Activated CD4-positive, alpha-beta T cell treated with anti-CD3 and anti-CD28 coated beads, Interleukin-2, amount 50 U/mL, for 4 hours (primary cell): ENCODE data around the gene LRRC23.

Source experiments
- DNase-seq, 2 experiments: peaks; one replicate each; pipeline ENCODE4 v3.0.0-alpha.2; 2020

The LRRC23 gene

GRCh38 chr12:6959805-6960592 is 55.4 kb downstream of the LRRC23 start:
- no peak for DNase-seq

- no peak for DNase-seq
These were observed 56.1 kb downstream of the LRRC23 start for GRCh38 chr12:6960593-6961277.

- DNase-seq = peak; percentile 95 to 97
These were observed 56.7 kb downstream of the LRRC23 start for GRCh38 chr12:6961278-6961694.

GRCh38 chr12:6961695-6962284 is 57.2 kb downstream of the LRRC23 start:
- DNase-seq = no peak

- DNase-seq = no peak
These were observed 57.8 kb downstream of the LRRC23 start for GRCh38 chr12:6962285-6963015.

- DNase-seq = no peak
These were observed 58.6 kb downstream of the LRRC23 start for GRCh38 chr12:6963016-6963731.
